ENCODE results near the gene GNL2.
"Not testable (repeated sequence)": the region's sequence is repeated elsewhere in the genome, so short reads cannot be mapped to it uniquely, and the experiment has no call there.

Gene GNL2

DNA sequence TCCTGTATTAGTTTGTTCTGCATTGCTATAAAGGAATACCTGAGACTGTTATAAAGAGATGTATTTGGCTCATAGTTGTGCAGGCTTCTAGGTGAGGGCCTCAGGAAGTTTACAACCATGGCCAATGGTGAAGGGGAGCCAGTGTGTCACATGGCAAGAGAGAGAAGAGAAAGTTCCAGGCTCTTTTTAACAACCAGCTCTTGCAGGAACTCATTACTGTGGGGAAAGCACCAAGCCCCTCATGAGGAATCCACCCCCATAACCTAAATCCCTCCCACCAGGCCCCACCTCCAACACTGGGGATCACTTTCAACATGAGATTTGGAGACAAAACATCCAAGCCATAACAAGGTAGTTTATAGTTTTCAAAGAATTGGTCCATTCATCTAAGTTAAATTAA is 76.1 kb downstream of the GNL2 start:
- DNase-seq (ENCODE audit: low read depth), result no peak
- no peak for TF ChIP-seq CTCF (conservative IDR thresholded peaks at IDR 0.05; ENCODE audit: control insufficient read depth, insufficient read depth, low read depth, low read length)
- no peak overlapping the region for H3K4me3 ChIP-seq (ENCODE audit: control insufficient read depth, low read depth, low read length)

- not testable (repeated sequence) for H3K4me3 ChIP-seq (ENCODE audit: control insufficient read depth, low read depth, low read length); DNase-seq (ENCODE audit: low read depth)
These were observed 76.8 kb downstream of the GNL2 start for GRCh38 chr1:37518929-37519328.

- not testable (repeated sequence) for H3K4me3 ChIP-seq (ENCODE audit: control insufficient read depth, low read depth, low read length); DNase-seq (ENCODE audit: low read depth)
These were observed 77.5 kb downstream of the GNL2 start for GRCh38 chr1:37518241-37518640.

GRCh38 chr1:37517569-37517968 is 78.2 kb downstream of the GNL2 start:
- no peak overlapping the region for H3K4me3 ChIP-seq (ENCODE audit: control insufficient read depth, low read depth, low read length)
- TF ChIP-seq CTCF (conservative IDR thresholded peaks at IDR 0.05; ENCODE audit: control insufficient read depth, insufficient read depth, low read depth, low read length), result no peak
- no peak for DNase-seq (ENCODE audit: low read depth)
